Measurements from ENCODE around the gene MTMR12. TPM values are rescaled to one million over a fixed set of nuclear protein-coding genes. Genes with fewer than 3 reads are reported as not detected.

MTMR12 gene
- total RNA-seq, 2 donors from 2014 or later = 43.1 to 70.7 TPM

GRCh38 chr5:32206053-32206452 is 106.7 kb downstream of the MTMR12 start:
- no peaks in the 10 kb centered on the region for H3K27me3 ChIP-seq (replicated peaks; ENCODE audit: insufficient read depth)

DNA sequence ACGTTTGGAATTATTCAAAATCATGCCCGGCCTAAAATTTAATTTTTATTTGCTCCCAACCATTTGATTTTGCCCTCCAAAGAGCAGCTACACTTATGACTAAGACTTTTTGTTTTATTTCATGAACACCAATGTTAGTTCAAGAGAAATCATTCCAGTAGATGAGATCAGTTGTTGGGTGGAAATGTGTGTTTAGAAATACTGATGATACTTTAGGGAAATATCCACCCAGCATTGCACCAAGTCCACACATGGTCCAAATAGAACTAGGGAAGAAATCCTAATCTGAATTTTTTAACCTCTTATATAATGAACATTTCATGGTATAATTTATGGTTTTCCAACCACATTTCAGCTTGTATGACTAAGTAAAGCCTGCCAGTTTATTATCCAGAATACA is 110.3 kb downstream of the MTMR12 start:
- Histone ChIP-seq H3K36me3 (no peaks in the 10 kb centered on the region), H3K27me3 (replicated peaks; ENCODE audit: insufficient read depth) (no peaks in the 10 kb centered on the region), H3K9me3 (no peaks in the 10 kb centered on the region), H3K4me1 (replicated peaks) (no peaks in the 10 kb centered on the region), H3K27ac (no peak overlapping the region), H3K4me3 (no peak overlapping the region)
- intact Hi-C loops (cut with DNase I) = no loop called here
- 90% methylated on average over 2 of the region's 2 CpGs for WGBS
- TF ChIP-seq, protein P1, sequence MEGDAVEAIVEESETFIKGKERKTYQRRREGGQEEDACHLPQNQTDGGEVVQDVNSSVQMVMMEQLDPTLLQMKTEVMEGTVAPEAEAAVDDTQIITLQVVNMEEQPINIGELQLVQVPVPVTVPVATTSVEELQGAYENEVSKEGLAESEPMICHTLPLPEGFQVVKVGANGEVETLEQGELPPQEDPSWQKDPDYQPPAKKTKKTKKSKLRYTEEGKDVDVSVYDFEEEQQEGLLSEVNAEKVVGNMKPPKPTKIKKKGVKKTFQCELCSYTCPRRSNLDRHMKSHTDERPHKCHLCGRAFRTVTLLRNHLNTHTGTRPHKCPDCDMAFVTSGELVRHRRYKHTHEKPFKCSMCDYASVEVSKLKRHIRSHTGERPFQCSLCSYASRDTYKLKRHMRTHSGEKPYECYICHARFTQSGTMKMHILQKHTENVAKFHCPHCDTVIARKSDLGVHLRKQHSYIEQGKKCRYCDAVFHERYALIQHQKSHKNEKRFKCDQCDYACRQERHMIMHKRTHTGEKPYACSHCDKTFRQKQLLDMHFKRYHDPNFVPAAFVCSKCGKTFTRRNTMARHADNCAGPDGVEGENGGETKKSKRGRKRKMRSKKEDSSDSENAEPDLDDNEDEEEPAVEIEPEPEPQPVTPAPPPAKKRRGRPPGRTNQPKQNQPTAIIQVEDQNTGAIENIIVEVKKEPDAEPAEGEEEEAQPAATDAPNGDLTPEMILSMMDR (IDR thresholded peaks at IDR 0.05) = no peak
- TF ChIP-seq POLR2AphosphoS5 (IDR thresholded peaks at IDR 0.05) (no peak), POLR2A (IDR thresholded peaks at IDR 0.05) (no peak)
- no peak for DNase-seq (ENCODE audit: low spot score)

More at GRCh38 chr5:32206053-32206452, 106.7 kb downstream of the MTMR12 start:
- 79% methylated on average over 5 of the region's 5 CpGs for WGBS
- intact Hi-C loops (cut with DNase I) = no loop called here
- Histone ChIP-seq H3K4me1 (replicated peaks) (no peaks in the 10 kb centered on the region), H3K27ac (no peak overlapping the region), H3K36me3 (no peaks in the 10 kb centered on the region), H3K4me3 (no peak overlapping the region), H3K9me3 (no peaks in the 10 kb centered on the region)
- TF ChIP-seq, protein P1 (IDR thresholded peaks at IDR 0.05) = no peak
- TF ChIP-seq POLR2A (IDR thresholded peaks at IDR 0.05) (no peak), POLR2AphosphoS5 (IDR thresholded peaks at IDR 0.05) (no peak)
- no peak for DNase-seq (ENCODE audit: low spot score)

GRCh38 chr5:32201122-32201753 is 111.5 kb downstream of the MTMR12 start:
- H3K4me1 ChIP-seq (replicated peaks) = no peaks in the 10 kb centered on the region

DNA sequence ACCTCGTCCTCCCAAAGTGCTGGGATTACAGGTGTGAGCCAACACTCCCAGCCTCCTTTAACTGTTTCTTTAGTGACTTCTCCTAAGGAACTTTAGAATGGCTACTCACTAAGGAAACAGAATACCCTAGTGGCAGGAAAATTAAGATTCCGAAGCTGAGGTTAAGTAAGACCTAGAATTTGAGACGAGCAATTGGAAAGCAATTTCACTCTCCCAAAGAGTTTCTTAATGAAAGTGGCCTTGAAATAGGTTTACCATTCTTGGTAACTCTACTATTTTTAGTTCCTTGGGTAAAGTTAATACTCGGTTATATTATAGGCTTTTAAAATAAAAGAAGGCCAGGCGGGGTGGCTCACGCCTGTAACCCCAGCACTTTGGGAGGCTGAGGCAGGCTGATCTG is 115.7 kb downstream of the MTMR12 start:
- Histone ChIP-seq H3K27ac (no peak overlapping the region), H3K27me3 (replicated peaks; ENCODE audit: insufficient read depth) (no peaks in the 10 kb centered on the region), H3K4me1 (replicated peaks) (no peaks in the 10 kb centered on the region), H3K4me3 (no peak overlapping the region), H3K9me3 (no peaks in the 10 kb centered on the region), H3K36me3 (no peaks in the 10 kb centered on the region)
- intact Hi-C loops (cut with DNase I) = no loop called here
- DNase-seq (ENCODE audit: low spot score) = no peak
- TF ChIP-seq, protein P1 (IDR thresholded peaks at IDR 0.05) = no peak
- no peak for TF ChIP-seq POLR2AphosphoS5 (IDR thresholded peaks at IDR 0.05)
- TF ChIP-seq POLR2A (IDR thresholded peaks at IDR 0.05) = no peak
- WGBS = 83% methylated on average over 6 of the region's 6 CpGs

More at GRCh38 chr5:32201122-32201753, 111.5 kb downstream of the MTMR12 start:
- intact Hi-C loops (cut with DNase I) = no loop called here
- no peaks in the 10 kb centered on the region for H3K27me3 ChIP-seq (replicated peaks; ENCODE audit: insufficient read depth)
- TF ChIP-seq POLR2AphosphoS5 (IDR thresholded peaks at IDR 0.05) (no peak), POLR2A (IDR thresholded peaks at IDR 0.05) (no peak)
- TF ChIP-seq, protein P1 (IDR thresholded peaks at IDR 0.05) = no peak
- WGBS = 14% methylated on average over 3 of the region's 3 CpGs
- no peaks in the 10 kb centered on the region for H3K36me3 ChIP-seq
- H3K27ac ChIP-seq = no peak overlapping the region
- H3K4me3 ChIP-seq = no peak overlapping the region
- H3K9me3 ChIP-seq = no peaks in the 10 kb centered on the region
- DNase-seq (ENCODE audit: low spot score) = no peak

DNA sequence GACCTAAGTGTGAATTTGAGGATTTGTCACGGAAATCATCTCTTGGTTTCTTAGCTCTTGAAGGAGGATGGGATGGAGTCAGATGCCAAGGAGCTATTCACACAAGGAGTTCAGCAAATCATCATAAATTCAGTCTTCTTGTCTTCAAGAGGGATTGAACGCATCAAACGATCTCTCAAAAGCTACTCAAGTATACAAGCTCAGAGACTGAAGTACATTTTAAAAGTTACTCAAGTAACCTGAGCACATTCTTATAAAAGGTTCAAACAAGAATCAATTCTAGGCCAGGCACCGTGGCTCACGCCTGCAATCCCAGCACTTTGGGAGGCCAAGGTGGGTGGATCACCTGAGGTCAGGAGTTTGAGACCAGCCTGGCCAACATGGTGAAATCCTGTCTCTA is 117.5 kb downstream of the MTMR12 start:
- WGBS = 90% methylated on average over 5 of the region's 5 CpGs
- no peaks in the 10 kb centered on the region for H3K27me3 ChIP-seq (replicated peaks; ENCODE audit: insufficient read depth)

More for the DNA sequence above, 117.5 kb downstream of the MTMR12 start:
- Histone ChIP-seq H3K27ac (no peak overlapping the region), H3K9me3 (no peaks in the 10 kb centered on the region), H3K4me3 (no peak overlapping the region), H3K4me1 (replicated peaks) (no peaks in the 10 kb centered on the region), H3K36me3 (no peaks in the 10 kb centered on the region)
- TF ChIP-seq, protein P1 (IDR thresholded peaks at IDR 0.05) = no peak
- no peak for TF ChIP-seq POLR2AphosphoS5 (IDR thresholded peaks at IDR 0.05)
- no peak for TF ChIP-seq POLR2A (IDR thresholded peaks at IDR 0.05)
- intact Hi-C loops (cut with DNase I) = no loop called here
- DNase-seq (ENCODE audit: low spot score) = no peak

Measured in prostate gland (tissue), 2 donors.